Liver (tissue), 9 donors: ENCODE measurements around the gene LMTK2. TPM values are rescaled to one million over a fixed set of nuclear protein-coding genes. Genes with fewer than 3 reads are reported as not detected.

Source experiments
- DNase-seq: peaks from one replicate; pipeline ENCODE4 v3.0.0-alpha.2; 2017; ENCODE audit warnings: low spot score
- H3K27ac ChIP-seq, 2 donors: one replicate each; pipeline ENCODE4 v1.7.0; 2013; ENCODE audit warnings: inconsistent platforms in 2 of 2, low read length in 2 of 2, control low read depth in 1 of 2, low read depth in 1 of 2, mild to moderate bottlenecking in 1 of 2
- H3K27me3 ChIP-seq, 4 donors: one replicate each; pipeline versions ENCODE4 v1.6.1 to v1.7.0; 2013; ENCODE audit warnings: low read length in 3 of 4, inconsistent platforms in 1 of 4, mild to moderate bottlenecking in 1 of 4, moderate library complexity in 1 of 4; ENCODE audit not compliant: control insufficient read depth in 4 of 4, insufficient read depth in 4 of 4
- H3K36me3 ChIP-seq, 4 donors: one replicate each; pipeline versions ENCODE4 v1.6.1 to v1.7.0; 2013; ENCODE audit warnings: low read length in 3 of 4, mild to moderate bottlenecking in 3 of 4, low read depth in 1 of 4, moderate library complexity in 1 of 4; ENCODE audit not compliant: control insufficient read depth in 4 of 4, insufficient read depth in 3 of 4
- H3K4me1 ChIP-seq, 4 donors: one replicate each; pipeline versions ENCODE4 v1.6.1 to v1.7.0; 2013; ENCODE audit warnings: low read length in 3 of 4, mild to moderate bottlenecking in 3 of 4, moderate library complexity in 1 of 4; ENCODE audit not compliant: control insufficient read depth in 4 of 4, insufficient read depth in 4 of 4
- H3K4me3 ChIP-seq, 3 donors: one replicate each; pipeline versions ENCODE4 v1.6.1 to v1.7.0; 2013; ENCODE audit warnings: low read length in 3 of 3, control low read depth in 1 of 3, low read depth in 1 of 3, mild to moderate bottlenecking in 1 of 3
- H3K9ac ChIP-seq, 2 donors: one replicate each; pipeline ENCODE4 v1.7.0; 2013; ENCODE audit warnings: low read length in 2 of 2, mild to moderate bottlenecking in 2 of 2, moderate library complexity in 2 of 2, control low read depth in 1 of 2, low read depth in 1 of 2
- H3K9me3 ChIP-seq, 4 donors: one replicate each; pipeline versions ENCODE4 v1.6.1 to v1.7.0; 2013; ENCODE audit warnings: low read length in 3 of 4; ENCODE audit not compliant: control insufficient read depth in 4 of 4
- ATF3 ChIP-seq: IDR thresholded peaks from 2 replicates; pipeline ENCODE4 v1.6.1; 2016; ENCODE audit warnings: antibody characterized with exemption
- CTCF ChIP-seq: fragments of 150-350 bp; IDR thresholded peaks from 2 replicates; pipeline ENCODE4 v1.5.1; 2017; ENCODE audit warnings: improper control_type of control experiment, low read depth, low read length; ENCODE audit not compliant: missing input control
- EGR1 ChIP-seq, 2 donors: IDR thresholded peaks; 2 replicates each; pipeline ENCODE4 v1.6.1; 2016 to 2018; ENCODE audit warnings: antibody characterized with exemption in 2 of 2, low read depth in 2 of 2
- FOXA1 ChIP-seq: IDR thresholded peaks from 2 replicates; pipeline ENCODE4 v1.6.1; 2016; ENCODE audit warnings: antibody characterized with exemption
- FOXA2 ChIP-seq: IDR thresholded peaks from 2 replicates; pipeline ENCODE4 v1.6.1; 2016; ENCODE audit warnings: antibody characterized with exemption
- GABPA ChIP-seq, 2 donors: IDR thresholded peaks in 1 of 2; conservative IDR thresholded peaks in 1 of 2; 2 replicates each; pipeline ENCODE4 v1.6.1; 2016; ENCODE audit warnings: antibody characterized with exemption in 2 of 2, mild to moderate bottlenecking in 1 of 2, moderate library complexity in 1 of 2
- HNF4A ChIP-seq, 2 donors: conservative IDR thresholded peaks; 2 replicates each; pipeline ENCODE4 v1.6.1; 2016; ENCODE audit warnings: antibody characterized with exemption in 2 of 2, mild to moderate bottlenecking in 2 of 2
- HNF4G ChIP-seq: IDR thresholded peaks from 2 replicates; pipeline ENCODE4 v1.6.1; 2016; ENCODE audit warnings: antibody characterized with exemption
- JUND ChIP-seq, 2 donors: IDR thresholded peaks; 2 replicates each; pipeline ENCODE4 v1.6.1; 2016; ENCODE audit warnings: antibody characterized with exemption in 2 of 2
- NR2F2 ChIP-seq: IDR thresholded peaks from 2 replicates; pipeline ENCODE4 v1.6.1; 2016; ENCODE audit warnings: antibody characterized with exemption
- RAD21 ChIP-seq, 2 donors: IDR thresholded peaks; 2 replicates each; pipeline ENCODE4 v1.6.1; 2016; ENCODE audit warnings: antibody characterized with exemption in 2 of 2, mild to moderate bottlenecking in 2 of 2
- REST ChIP-seq: IDR thresholded peaks from 2 replicates; pipeline ENCODE4 v1.6.1; 2016; ENCODE audit warnings: antibody characterized with exemption, mild to moderate bottlenecking
- RXRA ChIP-seq, 2 donors: IDR thresholded peaks; 2 replicates each; pipeline ENCODE4 v1.6.1; 2017 to 2018; ENCODE audit warnings: antibody characterized with exemption in 2 of 2, mild to moderate bottlenecking in 1 of 2
- TAF1 ChIP-seq: conservative IDR thresholded peaks from 2 replicates; pipeline ENCODE4 v1.6.1; 2016; ENCODE audit warnings: antibody characterized with exemption, mild to moderate bottlenecking
- YY1 ChIP-seq: IDR thresholded peaks from 2 replicates; pipeline ENCODE4 v1.6.1; 2016; ENCODE audit warnings: antibody characterized with exemption, mild to moderate bottlenecking
- ZBTB33 ChIP-seq: IDR thresholded peaks from 2 replicates; pipeline ENCODE4 v1.6.1; 2016; ENCODE audit warnings: antibody characterized with exemption
- WGBS: extraction: QIAGEN DNeasy Blood & Tissue Kit; methylation state at CpG from one replicate; pipeline ENCODE4 v1.1.7; 2013; 5-methylcytosine and 5-hydroxymethylcytosine counted together
- polyA plus RNA-seq, 2 donors: library from polyadenylated mRNA; stranded (reverse) in 1 of 2; unstranded in 1 of 2; fragments of 200-250 nt in 1 of 2; fragments of >200 nt in 1 of 2; fragmentation: Nextera tagmentation in 1 of 2; extraction: Ambion mirVana in 1 of 2; gene quantifications; one replicate each; pipeline versions ENCODE4 v1.2.1 to v1.2.3, GENCODE V29; 2013 to 2015
- total RNA-seq, 2 donors: library from RNA; depleted of rRNA; stranded (reverse); fragments of >200 nt; gene quantifications; one replicate each; pipeline ENCODE4 v1.2.3, GENCODE V29; 2014
- donor health status: healthy.
- donor health status: healthy.
- donor health status: healthy.
- donor health status: healthy.
- donor health status: healthy.

The LMTK2 gene
- total and polyA plus RNA-seq, 4 donors: 3.1 to 14.3 (median 9.0) TPM

- H3K4me1 ChIP-seq: no peaks in the 10 kb centered on the region
- H3K4me3 ChIP-seq: no peak overlapping the region
- no peaks in the 10 kb centered on the region for H3K9me3 ChIP-seq
- TF ChIP-seq YY1 (no peak), CTCF (no peak), RAD21 (IDR thresholded peaks at IDR 0.05) (no peak), TAF1 (no peak), HNF4G (no peak), GABPA (IDR thresholded peaks at IDR 0.05 in 1 of 2, conservative IDR thresholded peaks at IDR 0.05 in 1 of 2) (no peak), FOXA2 (no peak), ZBTB33 (no peak), RXRA (IDR thresholded peaks at IDR 0.05) (no peak), EGR1 (IDR thresholded peaks at IDR 0.05; ENCODE audit: low read depth in 2 of 2) (no peak), REST (no peak), NR2F2 (no peak), HNF4A (conservative IDR thresholded peaks at IDR 0.05) (no peak), ATF3 (no peak)
- no peak overlapping the region for H3K9ac ChIP-seq
- no peaks in the 10 kb centered on the region for H3K27me3 ChIP-seq
- DNase-seq: no peak
- 75% methylated on average over 1 of the region's 1 CpG for WGBS
- H3K36me3 ChIP-seq: peaks cover 9 to 16% (median 12%) of the 10 kb centered on the region in 4 donors
- H3K27ac ChIP-seq: no peak overlapping the region
Measured at GRCh38 chr7:98187138-98187502, 80.5 kb downstream of the LMTK2 start.

- H3K27me3 ChIP-seq: no peaks in the 10 kb centered on the region
- WGBS: 95% methylated on average over 11 of the region's 11 CpGs
- no peaks in the 10 kb centered on the region for H3K9me3 ChIP-seq
- peaks cover 13 to 36% (median 29%) of the 10 kb centered on the region in 4 donors for H3K36me3 ChIP-seq
- peak; percentile 23 for DNase-seq
- H3K4me3 ChIP-seq: no peak overlapping the region
- TF ChIP-seq RXRA (IDR thresholded peaks at IDR 0.05): no peak
- no peak for TF ChIP-seq JUND (IDR thresholded peaks at IDR 0.05)
- no peak for TF ChIP-seq RAD21 (IDR thresholded peaks at IDR 0.05)
- no peak for TF ChIP-seq FOXA1
- no peak for TF ChIP-seq YY1
- TF ChIP-seq GABPA (IDR thresholded peaks at IDR 0.05 in 1 of 2, conservative IDR thresholded peaks at IDR 0.05 in 1 of 2): no peak
- H3K4me1 ChIP-seq: no peaks in the 10 kb centered on the region
- no peak overlapping the region for H3K9ac ChIP-seq
- H3K27ac ChIP-seq: no peak overlapping the region
Measured at GRCh38 chr7:98189559-98189958, 82.9 kb downstream of the LMTK2 start.
